Neural cell (in vitro differentiated cells): Measurements from ENCODE around the gene KCNA10.

Source experiments
- CTCF ChIP-seq: fragments of 450-650 bp; IDR thresholded peaks from 2 replicates; pipeline ENCODE4 v1.5.1; 2014; ENCODE audit warnings: antibody characterized with exemption, mild to moderate bottlenecking, moderate library complexity; ENCODE audit not compliant: poor library complexity, severe bottlenecking
- EP300 ChIP-seq: fragments of 450-650 bp; conservative IDR thresholded peaks from 2 replicates; pipeline ENCODE4 v1.6.1; 2014; ENCODE audit warnings: antibody characterized with exemption, mild to moderate bottlenecking, moderate library complexity; ENCODE audit not compliant: poor library complexity, severe bottlenecking
- EZH2 ChIP-seq: fragments of 200-600, 300-800 bp; shearing (Covaris generic), sonication (generic); IDR thresholded peaks from 2 replicates; pipeline ENCODE4 v1.6.1; 2014; ENCODE audit warnings: antibody characterized with exemption, low read length, borderline replicate concordance, mild to moderate bottlenecking; ENCODE audit not compliant: insufficient read depth, poor library complexity, severe bottlenecking
- MXI1 ChIP-seq: fragments of 450-650 bp; conservative IDR thresholded peaks from 2 replicates; pipeline ENCODE4 v1.6.1; 2014; ENCODE audit warnings: antibody characterized with exemption, mild to moderate bottlenecking; ENCODE audit not compliant: poor library complexity, severe bottlenecking
- POLR2AphosphoS5 ChIP-seq: IDR thresholded peaks from 2 replicates; pipeline ENCODE4 v1.6.1; 2012

GRCh38 chr1:110483308-110483685, 35.7 kb downstream of the KCNA10 start:
- TF ChIP-seq CTCF (no peak), MXI1 (no peak), POLR2AphosphoS5 (no peak), EP300 (no peak), EZH2 (no peak)
